ENCODE data around the gene DPH1.

Gene DPH1

DNA sequence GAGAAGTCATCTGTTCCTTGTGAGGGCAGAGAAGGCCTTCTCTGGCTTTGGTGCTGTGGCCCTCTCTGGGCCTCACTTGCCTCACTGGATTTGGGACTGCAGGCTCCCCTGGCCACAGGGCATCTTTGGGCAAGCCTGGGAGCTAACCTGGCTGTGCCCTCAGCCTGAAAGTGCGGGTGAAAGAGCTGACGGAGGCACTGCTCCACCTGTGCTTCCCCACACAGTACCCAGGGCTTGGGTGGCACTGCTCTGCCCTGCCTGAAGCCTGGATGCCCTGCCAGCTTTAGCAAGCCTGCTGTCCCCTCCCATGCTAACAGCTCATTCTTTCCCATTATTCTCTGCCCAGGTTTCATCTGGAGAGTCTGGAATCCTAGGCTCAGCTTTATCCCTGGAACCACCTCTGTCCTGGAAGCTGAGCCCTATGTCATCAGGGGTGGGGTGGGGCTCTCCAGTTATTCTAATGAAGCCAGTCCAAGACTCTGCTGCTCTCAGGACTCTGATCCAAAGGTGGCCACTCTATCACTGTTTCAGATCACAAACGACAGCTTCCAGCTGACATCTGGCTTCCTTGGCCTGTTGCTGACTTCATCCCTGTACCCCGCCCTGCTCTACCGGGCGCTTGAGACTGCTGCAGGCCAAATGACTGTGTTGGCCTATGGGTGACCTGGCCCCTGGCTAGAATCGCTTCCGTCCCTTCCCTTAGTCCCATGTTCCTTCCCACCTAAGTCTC is 54.2 kb downstream of the DPH1 start:
- no peak for TF ChIP-seq CTCF (IDR thresholded peaks at IDR 0.05; ENCODE audit: low read length, missing control alignments)
- no peak overlapping the region for H3K4me3 ChIP-seq (replicated peaks; ENCODE audit: low read depth, low read length)
- DNase-seq (ENCODE audit: low read depth) = peak; percentile 45

DNA sequence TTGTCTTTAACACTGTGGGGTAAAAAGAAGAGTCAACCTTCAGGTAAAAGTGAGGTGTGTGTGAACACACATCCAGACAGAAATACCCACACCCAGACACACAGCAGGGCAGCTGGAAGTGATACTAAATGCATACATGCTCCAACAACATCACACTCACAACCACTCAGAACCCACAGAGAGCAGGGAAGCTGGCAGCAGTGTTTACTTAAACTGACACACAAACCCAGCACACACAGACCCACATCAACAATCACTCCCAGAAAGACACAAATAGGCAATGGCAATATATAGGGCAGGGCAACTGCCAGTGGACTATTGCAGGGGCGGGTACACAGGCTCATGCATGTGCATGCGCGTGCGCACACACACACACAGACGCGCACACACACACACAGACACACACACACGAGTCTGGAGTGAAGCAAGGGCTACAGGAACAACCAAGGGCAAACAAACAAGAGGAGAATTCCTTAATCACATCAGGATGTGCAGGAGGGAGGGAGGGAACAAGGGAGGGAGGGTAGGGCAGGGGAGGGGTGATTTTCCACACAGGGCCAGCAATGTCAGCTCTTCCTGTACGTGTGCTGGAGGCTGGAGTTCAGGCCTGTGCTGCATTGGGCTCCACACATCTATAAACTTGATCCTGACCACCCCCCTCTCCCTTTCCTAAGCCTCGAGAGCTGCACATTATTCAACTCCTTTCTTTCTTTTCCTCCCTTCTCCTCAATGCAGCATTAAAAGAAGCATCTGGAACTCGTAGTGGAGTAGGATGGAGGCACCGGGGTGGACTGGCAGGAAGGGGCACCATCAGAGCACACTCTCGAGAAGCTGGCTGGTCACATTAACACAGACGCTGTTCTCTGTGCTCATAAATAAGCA is 55.1 kb downstream of the DPH1 start:
- TF ChIP-seq CTCF (IDR thresholded peaks at IDR 0.05; ENCODE audit: low read length, missing control alignments) = no peak
- H3K4me3 ChIP-seq (replicated peaks; ENCODE audit: low read depth, low read length) = no peak overlapping the region
- peak; percentile 93 for DNase-seq (ENCODE audit: low read depth)

DNA sequence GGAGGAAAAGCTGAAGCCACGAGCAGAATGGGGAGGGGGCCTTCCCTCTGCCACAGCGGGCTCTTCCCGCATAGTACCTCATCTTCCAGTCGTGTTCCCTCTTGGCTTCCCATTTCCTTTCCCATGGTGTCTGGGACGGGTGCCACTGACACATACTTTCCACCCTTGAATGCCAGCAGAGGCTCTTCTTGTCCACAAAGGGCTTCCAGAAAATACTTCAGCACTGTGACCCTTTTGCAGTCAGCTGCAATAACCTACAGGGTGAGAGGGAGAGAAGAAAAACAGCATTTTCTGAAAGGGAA is 55.6 kb downstream of the DPH1 start:
- no peak overlapping the region for H3K4me3 ChIP-seq (replicated peaks; ENCODE audit: low read depth, low read length)
- peak; percentile 78 for DNase-seq (ENCODE audit: low read depth)
- no peak for TF ChIP-seq CTCF (IDR thresholded peaks at IDR 0.05; ENCODE audit: low read length, missing control alignments)

DNA sequence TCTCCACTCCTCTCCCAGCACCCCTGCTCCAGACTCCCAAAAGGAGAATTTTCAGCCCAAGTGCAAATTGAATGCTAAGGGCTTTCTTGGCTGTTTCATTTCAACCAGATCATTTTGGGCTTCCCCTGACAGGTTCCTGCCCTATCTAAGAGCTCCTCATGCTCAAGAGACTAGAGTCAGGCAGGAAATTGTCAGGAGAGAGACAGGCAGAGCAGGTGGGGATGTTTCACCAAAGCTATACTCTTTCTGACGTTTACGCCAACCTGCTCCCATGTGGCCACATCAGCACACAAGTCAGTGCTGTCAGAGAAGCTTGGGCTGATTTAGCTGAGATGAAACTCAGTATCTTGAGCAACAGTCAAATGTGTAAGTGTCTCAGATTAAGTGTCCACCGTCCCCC is 56.4 kb downstream of the DPH1 start:
- TF ChIP-seq CTCF (IDR thresholded peaks at IDR 0.05; ENCODE audit: low read length, missing control alignments) = no peak
- H3K4me3 ChIP-seq (replicated peaks; ENCODE audit: low read depth, low read length) = no peak overlapping the region
- no peak for DNase-seq (ENCODE audit: low read depth)

- no peak for TF ChIP-seq CTCF (IDR thresholded peaks at IDR 0.05; ENCODE audit: low read length, missing control alignments)
- H3K4me3 ChIP-seq (replicated peaks; ENCODE audit: low read depth, low read length) = no peak overlapping the region
- peak; percentile 40 for DNase-seq (ENCODE audit: low read depth)
These were observed 57.8 kb downstream of the DPH1 start for GRCh38 chr17:2087597-2088211.

- TF ChIP-seq CTCF (IDR thresholded peaks at IDR 0.05; ENCODE audit: low read length, missing control alignments) = no peak
- peak; percentile 72 for DNase-seq (ENCODE audit: low read depth)
- peak overlapping the region; percentile 38 for H3K4me3 ChIP-seq (replicated peaks; ENCODE audit: low read depth, low read length)
These were observed 59.1 kb downstream of the DPH1 start for GRCh38 chr17:2089021-2089422.

Measured in fibroblast of pulmonary artery (primary cell).